ENCODE measurements around the gene TAL2. TPM values are rescaled to one million over a fixed set of nuclear protein-coding genes. Genes with fewer than 3 reads are reported as not detected.

Gene TAL2
- not detected in 2 replicates for total RNA-seq

DNA sequence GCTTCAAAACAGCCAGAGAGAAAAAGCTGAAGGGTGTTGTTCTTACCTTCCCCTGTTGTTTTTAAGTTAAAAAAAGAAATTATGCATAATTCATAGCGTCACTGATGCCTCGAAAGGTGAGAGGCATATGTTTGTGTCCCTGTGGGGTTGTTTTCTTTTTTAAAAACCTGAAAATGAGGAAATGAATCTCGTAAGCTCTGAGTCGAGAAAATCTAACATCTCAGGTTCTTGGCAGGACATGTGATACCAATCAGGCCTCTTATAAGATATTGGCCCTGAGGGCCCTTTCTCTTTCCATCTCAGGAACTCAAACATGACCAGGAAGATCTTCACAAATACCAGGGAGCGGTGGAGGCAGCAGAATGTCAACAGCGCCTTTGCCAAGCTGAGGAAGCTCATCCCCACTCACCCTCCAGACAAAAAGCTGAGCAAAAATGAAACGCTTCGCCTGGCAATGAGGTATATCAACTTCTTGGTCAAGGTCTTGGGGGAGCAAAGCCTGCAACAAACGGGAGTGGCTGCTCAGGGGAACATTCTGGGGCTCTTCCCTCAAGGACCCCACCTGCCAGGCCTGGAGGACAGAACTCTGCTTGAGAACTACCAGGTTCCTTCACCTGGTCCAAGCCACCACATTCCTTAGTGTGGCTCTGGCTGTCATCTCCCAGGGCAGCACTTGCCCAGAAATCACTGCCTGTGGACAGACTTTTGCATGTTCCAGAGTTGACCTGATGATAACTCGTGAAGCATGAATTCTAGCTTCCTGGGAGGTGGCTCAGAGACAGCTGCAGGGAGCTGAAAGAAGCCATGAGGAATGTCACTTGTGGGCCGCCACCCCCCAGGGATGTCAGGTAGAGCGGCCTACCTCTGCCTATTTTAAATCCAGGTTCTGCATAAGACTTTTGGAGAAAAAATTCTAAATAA is at the start of gene TAL2:
Gene TAL2, plus strand, starts transcription at position 274 of the 921 bp plus-strand sequence. Its CDS starts 40 bp downstream, at position 314.

DNA sequence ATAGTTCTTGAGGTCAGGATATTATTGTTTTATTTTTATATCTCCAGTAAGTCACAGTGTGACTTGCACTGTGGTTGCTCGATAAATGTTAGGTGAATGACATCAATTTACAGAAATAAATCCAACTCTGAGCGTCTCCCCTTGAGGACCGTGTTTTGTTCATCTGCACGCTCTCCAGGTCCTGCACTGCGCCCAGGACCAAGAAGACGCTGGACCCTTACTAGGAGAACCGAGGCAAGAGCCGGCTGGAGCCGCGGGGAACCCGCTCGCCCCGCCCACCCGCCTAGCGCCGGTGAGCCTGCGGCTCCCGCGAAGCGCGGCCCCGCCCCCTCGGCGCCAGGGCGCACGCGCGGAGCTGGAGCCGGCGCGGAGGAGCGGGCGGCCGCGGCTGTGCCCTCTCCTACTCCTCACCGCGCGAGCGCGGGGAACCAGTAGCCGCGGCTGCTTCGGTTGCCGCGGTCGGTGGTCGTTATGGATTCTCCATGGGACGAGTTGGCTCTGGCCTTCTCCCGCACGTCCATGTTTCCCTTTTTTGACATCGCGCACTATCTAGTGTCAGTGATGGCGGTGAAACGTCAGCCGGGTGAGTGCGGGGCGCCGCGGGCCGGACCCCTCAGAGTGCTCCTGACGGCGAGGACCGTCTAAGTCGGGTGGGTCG is 32.1 kb downstream of the TAL2 start, which contains the start of gene TMEM38B:
Gene TMEM38B, plus strand, starts transcription at position 352 of the 658 bp plus-strand sequence. Its CDS starts 120 bp downstream, at position 472.

Other genes starting within 250 kb of the TAL2 start
- 1.8 and 1.9 TPM in 2 replicates for gene FSD1L, start 214.4 kb upstream of the TAL2 start, total RNA-seq
- gene FKTN, start 104.3 kb upstream of the TAL2 start, total RNA-seq, result 8.4 and 9.7 TPM in 2 replicates
- 9.7 and 14.0 TPM in 2 replicates for gene TMEM38B, start 32.1 kb downstream of the TAL2 start, total RNA-seq

Data from mammary microvascular endothelial cell (primary cell).